GM12878 (cell line): ENCODE results near the gene CCDC78. TPM values are rescaled to one million over a fixed set of nuclear protein-coding genes. Genes with fewer than 3 reads are reported as not detected.

Experiments
- ATAC-seq: fragments of 200-7000 bp; cut with Tn5 transposase; 3 replicates; pipeline ENCODE4 v1.9.1; 2020; ENCODE audit warnings: mild to moderate bottlenecking, moderate library complexity
- BruUV-seq: library from RNA; stranded (reverse); fragments of 400-500 nt; replicated peaks from 2 replicates; lab custom pipeline; 2021; lab: Mats Ljungman, UMichigan
- CTCF ChIA-PET: fragments of 300-600 bp; sonication (Branson Sonifier 250); formaldehyde crosslinking; extraction: SDS; loops from one replicate; lab custom pipeline; 2021; ENCODE audit warnings: inconsistent platforms; lab: Yijun Ruan, JAX
- POLR2A ChIA-PET: fragments of 350-600 bp; formaldehyde crosslinking; extraction: SDS; loops from one replicate; lab custom pipeline; 2021; ENCODE audit warnings: inconsistent platforms; lab: Charles Lee
- RAD21 ChIA-PET: fragments of 300-600 bp; sonication (Branson Sonifier 250); formaldehyde crosslinking; loops from one replicate; lab custom pipeline; 2023; ENCODE audit warnings: antibody characterized with exemption; ENCODE audit not compliant: unreplicated experiment; lab: Charles Lee
- SMC1A ChIA-PET: fragments of 300-600 bp; sonication (Branson Sonifier 250); formaldehyde crosslinking; loops from one replicate; lab custom pipeline; 2023; ENCODE audit not compliant: unreplicated experiment, uncharacterized antibody; lab: Charles Lee
- DNase-seq: peaks from one replicate; pipeline ENCODE4 v3.0.0-alpha.2; 2011; ENCODE audit warnings: low read depth, low spot score
- FAIRE-seq: peaks from 3 replicates; lab custom pipeline; 2011; peaks lifted over from hg19 to GRCh38; lab: Jason Lieb, UNC
- H2AFZ ChIP-seq: 2 replicates; pipeline ENCODE4 v1.6.0; 2011; ENCODE audit warnings: low read depth, low read length, control low read depth; ENCODE audit not compliant: control insufficient read depth
- H3K27ac ChIP-seq: 2 replicates; pipeline ENCODE4 v1.5.1; 2011; ENCODE audit warnings: control low read depth; ENCODE audit not compliant: control insufficient read depth, insufficient read depth
- H3K27me3 ChIP-seq, 2 experiments: replicated peaks in 1 of 2; 2 replicates each; pipeline versions ENCODE4 v1.6.0 to v1.6.1; 2011; ENCODE audit warnings: low read length in 1 of 2; ENCODE audit not compliant: control insufficient read depth in 2 of 2, insufficient read depth in 2 of 2
- H3K36me3 ChIP-seq, 2 experiments: 2 replicates each; pipeline ENCODE4 v1.5.1; 2011; ENCODE audit warnings: low read length in 1 of 2; ENCODE audit not compliant: control insufficient read depth in 2 of 2, insufficient read depth in 2 of 2
- H3K4me1 ChIP-seq: 2 replicates; pipeline ENCODE4 v1.6.1; 2011; ENCODE audit warnings: mild to moderate bottlenecking, low read length, moderate library complexity, mixed read lengths; ENCODE audit not compliant: control insufficient read depth, insufficient read depth
- H3K4me2 ChIP-seq: 2 replicates; pipeline ENCODE4 v1.6.0; 2011; ENCODE audit warnings: control low read depth; ENCODE audit not compliant: control insufficient read depth, insufficient read depth
- H3K4me3 ChIP-seq: fragments of 200-600 bp; sonication (generic); 2 replicates; pipeline ENCODE4 v1.5.1; 2016
- H3K79me2 ChIP-seq: 2 replicates; pipeline ENCODE4 v1.6.0; 2011; ENCODE audit warnings: low read length; ENCODE audit not compliant: control insufficient read depth, insufficient read depth
- H3K9ac ChIP-seq: 2 replicates; pipeline ENCODE4 v1.8.0; 2011; ENCODE audit warnings: low read length, control low read depth, mixed read lengths; ENCODE audit not compliant: control insufficient read depth, insufficient read depth
- H3K9me3 ChIP-seq: replicated peaks from 3 replicates; pipeline ENCODE4 v1.5.1; 2011; ENCODE audit warnings: mild to moderate bottlenecking, low read length; ENCODE audit not compliant: control insufficient read depth, insufficient read depth
- H4K20me1 ChIP-seq: 2 replicates; pipeline ENCODE4 v1.6.0; 2011; ENCODE audit not compliant: control insufficient read depth, insufficient read depth
- MEF2B ChIP-seq: fragments of 450-650 bp; IDR thresholded peaks from 2 replicates; pipeline ENCODE4 v1.6.1; 2018; ENCODE audit warnings: mild to moderate bottlenecking, moderate library complexity; ENCODE audit not compliant: partially characterized antibody, poor library complexity, severe bottlenecking
- NR2C2 ChIP-seq: IDR thresholded peaks from 2 replicates; pipeline ENCODE4 v1.6.1; 2011; ENCODE audit warnings: borderline replicate concordance, low read depth; ENCODE audit not compliant: control insufficient read depth, insufficient read length
- YY1 ChIP-seq: IDR thresholded peaks from 2 replicates; pipeline ENCODE4 v1.6.1; 2011; ENCODE audit warnings: low read depth, mild to moderate bottlenecking, low read length
- ZSCAN29 ChIP-seq: fragments of 450-650 bp; IDR thresholded peaks from 2 replicates; pipeline ENCODE4 v1.6.1; 2017; ENCODE audit warnings: mild to moderate bottlenecking, moderate library complexity
- WGBS: methylation state at CpG from one replicate; pipeline ENCODE4 v1.1.6; 2016; ENCODE audit warnings: low lambda C conversion rate; ENCODE audit not compliant: insufficient replicate concordance, insufficient coverage; ENCODE audit errors: missing lambda C conversion rate; 5-methylcytosine and 5-hydroxymethylcytosine counted together
- in situ Hi-C: fragments of 300-500 bp; cut with MboI; formaldehyde crosslinking; loops from 9 replicates; pipeline ENCODE4 v1.14.3; 2018; ENCODE audit warnings: mixed read lengths
- intact Hi-C: fragments of 100-400 bp; cut with micrococcal nuclease; formaldehyde crosslinking; loops from one replicate; pipeline ENCODE4 v1.14.2; 2022; ENCODE audit not compliant: unreplicated experiment
- polyA plus RNA-seq, 11 experiments: library from polyadenylated mRNA; depleted of rRNA in 4 of 11; unstranded in 6 of 11; stranded (reverse) in 5 of 11; fragments of >200 nt; fragmentation: Nextera tagmentation in 4 of 11; fragmentation: Illumina TruSeq in 1 of 11; extraction: Ambion mirVana in 4 of 11; extraction: Trizol in 1 of 11; gene quantifications; 1 replicate in 1 of 11; 2 replicates in 10 of 11; pipeline versions ENCODE4 v1.2.1 to v1.2.3, GENCODE V29; 2011 to 2016; ENCODE audit warnings: inconsistent platforms in 2 of 11, missing spikeins in 2 of 11, low read depth in 1 of 11
- total RNA-seq, 4 experiments: library from RNA; depleted of rRNA in 3 of 4; stranded (reverse); fragments of >200 nt in 3 of 4; fragmentation: Illumina TruSeq in 1 of 4; extraction: Trizol in 1 of 4; gene quantifications; 2 replicates each; pipeline versions ENCODE4 v1.2.1 to v1.2.3, GENCODE V29; 2013 to 2021
- TF ChIP-seq, protein P1 (sequence below): IDR thresholded peaks from 2 replicates; pipeline ENCODE4 v1.6.1; 2011; ENCODE audit warnings: borderline replicate concordance, low read depth, mild to moderate bottlenecking, moderate library complexity, mixed read lengths, low read length; ENCODE audit not compliant: insufficient read depth; ENCODE audit errors: extremely low read length
- TF ChIP-seq, protein P2 (sequence below): fragments of 450-650 bp; IDR thresholded peaks from 2 replicates; pipeline ENCODE4 v1.6.1; 2016; ENCODE audit warnings: mild to moderate bottlenecking

Gene CCDC78
- total and polyA plus RNA-seq, 10 of the 15 experiments (the other 5 are each of a cell fraction or from before 2014, with no cell fraction given) = 0.10 to 26.2 (median 5.4) TPM

DNA sequence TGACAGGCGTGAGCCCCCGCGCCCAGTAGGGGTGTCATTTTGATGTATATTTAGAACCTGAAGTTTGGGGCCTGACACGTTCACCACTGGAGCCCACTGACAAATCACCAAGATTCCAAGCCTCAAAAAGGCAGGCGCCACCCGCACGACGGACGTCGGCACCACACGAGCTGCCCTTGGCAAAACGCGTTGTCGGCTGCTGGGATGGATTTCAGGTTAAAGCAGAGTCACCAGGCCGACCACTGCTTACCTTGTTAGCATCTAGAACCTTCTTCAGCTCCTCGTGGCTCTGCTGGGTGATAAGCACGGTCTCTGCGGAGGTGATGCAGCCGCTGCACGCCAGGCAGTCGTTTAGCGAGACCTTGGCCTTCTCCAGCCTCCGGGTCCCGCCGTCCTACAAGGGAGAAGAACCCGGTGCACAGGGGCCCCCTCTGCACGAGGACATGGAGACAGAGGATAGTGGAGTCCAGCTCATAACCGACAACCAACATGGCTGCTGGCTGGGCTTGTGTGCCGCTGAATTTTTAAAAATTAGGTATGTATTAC, 10.8 kb upstream of the CCDC78 start:
- no peaks in the 10 kb centered on the region for H4K20me1 ChIP-seq
- no TSS peak for BruUV-seq
- H2AFZ ChIP-seq = no peak overlapping the region
- peak overlapping the region; percentile 68 for H3K27ac ChIP-seq
- H3K4me3 ChIP-seq = peak overlapping the region; percentile 67
- ChIA-PET RAD21 (interaction anchor here (1.6 to 1.9 kb wide), 3 partner anchors 9 to 51 kb away, joined by 5 to 10 read pairs (median 8); partner anchors contain the start of genes ANTKMT, CHTF18 and RPUSD1), CTCF (interaction anchor here (1.0 to 3.5 kb wide), 4 partner anchors 10 to 24 kb away, joined by 3 to 17 read pairs (median 9); partner anchors contain the start of genes ANTKMT, CCDC78, HAGHL and METRN), SMC1A (interaction anchor here (1.0 to 1.2 kb wide), 4 partner anchors 9 to 25 kb away, joined by 3 to 4 read pairs (median 3); partner anchors contain the start of gene ANTKMT), POLR2A (interaction anchor here (2.4 to 7.3 kb wide), 2 partner anchors 10 to 16 kb away, joined by 29 to 60 read pairs; partner anchors contain the start of genes ANTKMT, CCDC78 and HAGHL)
- TF ChIP-seq, protein P1, sequence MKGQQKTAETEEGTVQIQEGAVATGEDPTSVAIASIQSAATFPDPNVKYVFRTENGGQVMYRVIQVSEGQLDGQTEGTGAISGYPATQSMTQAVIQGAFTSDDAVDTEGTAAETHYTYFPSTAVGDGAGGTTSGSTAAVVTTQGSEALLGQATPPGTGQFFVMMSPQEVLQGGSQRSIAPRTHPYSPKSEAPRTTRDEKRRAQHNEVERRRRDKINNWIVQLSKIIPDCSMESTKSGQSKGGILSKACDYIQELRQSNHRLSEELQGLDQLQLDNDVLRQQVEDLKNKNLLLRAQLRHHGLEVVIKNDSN = no peak
- TF ChIP-seq YY1 (peak; percentile 78), NR2C2 (no peak), ZSCAN29 (no peak), MEF2B (no peak)
- TF ChIP-seq, protein P2, sequence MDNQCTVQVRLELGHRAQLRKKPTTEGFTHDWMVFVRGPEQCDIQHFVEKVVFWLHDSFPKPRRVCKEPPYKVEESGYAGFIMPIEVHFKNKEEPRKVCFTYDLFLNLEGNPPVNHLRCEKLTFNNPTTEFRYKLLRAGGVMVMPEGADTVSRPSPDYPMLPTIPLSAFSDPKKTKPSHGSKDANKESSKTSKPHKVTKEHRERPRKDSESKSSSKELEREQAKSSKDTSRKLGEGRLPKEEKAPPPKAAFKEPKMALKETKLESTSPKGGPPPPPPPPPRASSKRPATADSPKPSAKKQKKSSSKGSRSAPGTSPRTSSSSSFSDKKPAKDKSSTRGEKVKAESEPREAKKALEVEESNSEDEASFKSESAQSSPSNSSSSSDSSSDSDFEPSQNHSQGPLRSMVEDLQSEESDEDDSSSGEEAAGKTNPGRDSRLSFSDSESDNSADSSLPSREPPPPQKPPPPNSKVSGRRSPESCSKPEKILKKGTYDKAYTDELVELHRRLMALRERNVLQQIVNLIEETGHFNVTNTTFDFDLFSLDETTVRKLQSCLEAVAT = peak; percentile 9
- no peaks in the 10 kb centered on the region for H3K9me3 ChIP-seq
- ATAC-seq (no peak), FAIRE-seq (no peak), DNase-seq (no peak)
- H3K27me3 ChIP-seq = no peaks in the 10 kb centered on the region
- H3K79me2 ChIP-seq = peaks cover 16% of the 10 kb centered on the region
- intact Hi-C loops (no loop called here), in situ Hi-C loops (no loop called here)
- 89% methylated on average over 29 of the region's 29 CpGs for WGBS
- H3K4me2 ChIP-seq = peak overlapping the region; percentile 92
- peak overlapping the region; percentile 56; the same call in 1 of the 2 replicates for H3K9ac ChIP-seq
- H3K36me3 ChIP-seq = peaks cover 7 to 9% of the 10 kb centered on the region in 2 experiments; a peak in 3 of 4 replicates
- H3K4me1 ChIP-seq = peaks cover 42% of the 10 kb centered on the region
